Gastroesophageal sphincter (tissue), 3 donors: ENCODE results near the gene ZNF865.

ENCODE experiments used
- EP300 ChIP-seq: sonication (generic); formaldehyde crosslinking; IDR thresholded peaks from one replicate; pipeline ENCODE4 v1.6.1; 2017; ENCODE audit warnings: antibody characterized with exemption, mild to moderate bottlenecking
- POLR2A ChIP-seq, 2 donors: fragments of 450-650 bp; IDR thresholded peaks; one replicate each; pipeline ENCODE4 v1.6.1; 2017; ENCODE audit warnings: antibody characterized with exemption in 2 of 2, mild to moderate bottlenecking in 2 of 2, moderate library complexity in 1 of 2
- POLR2AphosphoS5 ChIP-seq: sonication (generic); formaldehyde crosslinking; IDR thresholded peaks from one replicate; pipeline ENCODE4 v1.6.1; 2017; ENCODE audit warnings: antibody characterized with exemption
- TF ChIP-seq, protein P1 (sequence below), 4 experiments: fragments of 200-600 bp in 2 of 4; fragments of 450-650 bp in 2 of 4; sonication (generic) in 1 of 4; IDR thresholded peaks; one replicate each; pipeline ENCODE4 v1.5.1; 2017 to 2019; ENCODE audit warnings: antibody characterized with exemption in 4 of 4, mild to moderate bottlenecking in 2 of 4, moderate library complexity in 2 of 4

DNA sequence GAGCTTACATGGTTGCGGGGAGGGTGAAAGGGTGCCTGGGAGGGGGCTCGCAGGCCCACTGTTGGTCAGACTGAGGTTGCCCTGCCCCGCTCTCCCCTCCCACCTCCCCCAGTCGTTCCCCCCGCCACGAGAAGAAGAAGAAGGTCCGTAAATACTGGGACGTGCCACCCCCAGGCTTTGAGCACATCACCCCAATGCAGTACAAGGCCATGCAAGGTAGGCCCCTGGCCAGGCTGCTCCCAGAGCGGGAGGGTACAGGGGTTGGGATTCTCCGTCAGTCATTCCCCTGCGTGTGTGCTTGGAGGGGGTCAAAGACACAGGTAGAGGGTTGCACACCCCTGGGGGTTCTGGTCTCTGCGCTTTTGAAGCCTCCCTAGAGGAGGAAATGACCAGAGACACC is 55.0 kb downstream of the ZNF865 start:
- TF ChIP-seq POLR2A (IDR thresholded peaks at IDR 0.05): no peak
- TF ChIP-seq, protein P1, sequence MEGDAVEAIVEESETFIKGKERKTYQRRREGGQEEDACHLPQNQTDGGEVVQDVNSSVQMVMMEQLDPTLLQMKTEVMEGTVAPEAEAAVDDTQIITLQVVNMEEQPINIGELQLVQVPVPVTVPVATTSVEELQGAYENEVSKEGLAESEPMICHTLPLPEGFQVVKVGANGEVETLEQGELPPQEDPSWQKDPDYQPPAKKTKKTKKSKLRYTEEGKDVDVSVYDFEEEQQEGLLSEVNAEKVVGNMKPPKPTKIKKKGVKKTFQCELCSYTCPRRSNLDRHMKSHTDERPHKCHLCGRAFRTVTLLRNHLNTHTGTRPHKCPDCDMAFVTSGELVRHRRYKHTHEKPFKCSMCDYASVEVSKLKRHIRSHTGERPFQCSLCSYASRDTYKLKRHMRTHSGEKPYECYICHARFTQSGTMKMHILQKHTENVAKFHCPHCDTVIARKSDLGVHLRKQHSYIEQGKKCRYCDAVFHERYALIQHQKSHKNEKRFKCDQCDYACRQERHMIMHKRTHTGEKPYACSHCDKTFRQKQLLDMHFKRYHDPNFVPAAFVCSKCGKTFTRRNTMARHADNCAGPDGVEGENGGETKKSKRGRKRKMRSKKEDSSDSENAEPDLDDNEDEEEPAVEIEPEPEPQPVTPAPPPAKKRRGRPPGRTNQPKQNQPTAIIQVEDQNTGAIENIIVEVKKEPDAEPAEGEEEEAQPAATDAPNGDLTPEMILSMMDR (IDR thresholded peaks at IDR 0.05): no peak
- no peak for TF ChIP-seq POLR2AphosphoS5
- no peak for TF ChIP-seq EP300
